K562 treated with DMSO at 1 percent for 48 hours (cell line): ENCODE data around the gene PIGW. TPM values are rescaled to one million over a fixed set of nuclear protein-coding genes. Genes with fewer than 3 reads are reported as not detected.

Source experiments
- total RNA-seq: library from RNA; unstranded; fragments of 300-600 nt; gene quantifications from 2 replicates; pipeline ENCODE4 v1.2.3, GENCODE V29; 2022; ENCODE audit warnings: low replicate concordance; ENCODE audit errors: extremely low read depth

PIGW gene, protein sequence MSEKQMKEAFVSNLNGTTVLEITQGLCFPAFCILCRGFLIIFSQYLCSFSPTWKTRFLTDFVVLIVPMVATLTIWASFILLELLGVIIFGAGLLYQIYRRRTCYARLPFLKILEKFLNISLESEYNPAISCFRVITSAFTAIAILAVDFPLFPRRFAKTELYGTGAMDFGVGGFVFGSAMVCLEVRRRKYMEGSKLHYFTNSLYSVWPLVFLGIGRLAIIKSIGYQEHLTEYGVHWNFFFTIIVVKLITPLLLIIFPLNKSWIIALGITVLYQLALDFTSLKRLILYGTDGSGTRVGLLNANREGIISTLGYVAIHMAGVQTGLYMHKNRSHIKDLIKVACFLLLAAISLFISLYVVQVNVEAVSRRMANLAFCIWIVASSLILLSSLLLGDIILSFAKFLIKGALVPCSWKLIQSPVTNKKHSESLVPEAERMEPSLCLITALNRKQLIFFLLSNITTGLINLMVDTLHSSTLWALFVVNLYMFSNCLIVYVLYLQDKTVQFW
- not detected in 2 replicates for total RNA-seq

DNA sequence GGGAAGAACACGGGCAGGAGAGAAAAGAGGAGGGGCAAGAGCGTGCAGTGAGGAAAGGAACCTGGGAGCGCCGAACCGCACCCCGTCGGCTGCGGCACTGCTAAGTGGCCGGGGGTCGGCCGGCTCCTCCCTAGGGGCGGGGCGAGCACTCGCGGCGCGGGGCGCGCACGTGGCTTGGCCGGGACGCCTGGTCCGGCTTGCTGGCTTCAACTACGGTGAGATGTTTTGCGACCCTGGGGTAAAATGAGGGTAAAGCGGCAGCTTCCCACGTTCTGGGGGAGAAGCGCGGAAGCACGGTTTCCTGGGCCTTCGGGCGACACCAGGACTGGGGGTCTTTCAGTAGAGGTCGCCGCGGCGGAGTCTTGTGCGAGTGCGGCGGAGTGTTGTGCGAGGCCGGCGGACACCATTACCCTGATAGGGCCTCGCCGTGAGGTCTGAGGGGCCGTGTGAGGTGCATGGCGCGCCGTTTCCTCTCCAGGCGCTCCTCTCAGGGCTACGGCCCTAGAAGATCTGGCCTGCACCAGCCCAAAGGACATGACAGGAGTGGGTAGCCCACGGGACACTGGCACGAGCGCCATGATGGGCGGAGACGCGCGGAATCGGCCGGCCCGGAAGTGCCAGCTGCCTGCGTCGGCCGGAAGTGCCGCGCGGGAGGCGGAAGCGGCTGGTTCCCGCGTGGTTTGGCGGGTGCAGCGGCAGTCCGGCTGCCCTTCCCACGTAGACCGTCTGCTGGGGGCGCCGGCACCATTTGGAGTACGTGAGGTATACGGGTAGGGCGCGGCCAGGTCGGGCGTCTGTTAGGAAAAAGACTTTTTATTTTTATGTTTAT lies at the start of gene PIGW, which contains the start of gene MYO19:
PIGW (plus strand) TSS at position 148 of the 829 bp plus-strand sequence. CDS start 2,115 bp downstream, outside the sequence.
MYO19 (minus strand) TSS at position 29 of the 829 bp plus-strand sequence. CDS start 2,330 bp downstream, outside the sequence.

DNA sequence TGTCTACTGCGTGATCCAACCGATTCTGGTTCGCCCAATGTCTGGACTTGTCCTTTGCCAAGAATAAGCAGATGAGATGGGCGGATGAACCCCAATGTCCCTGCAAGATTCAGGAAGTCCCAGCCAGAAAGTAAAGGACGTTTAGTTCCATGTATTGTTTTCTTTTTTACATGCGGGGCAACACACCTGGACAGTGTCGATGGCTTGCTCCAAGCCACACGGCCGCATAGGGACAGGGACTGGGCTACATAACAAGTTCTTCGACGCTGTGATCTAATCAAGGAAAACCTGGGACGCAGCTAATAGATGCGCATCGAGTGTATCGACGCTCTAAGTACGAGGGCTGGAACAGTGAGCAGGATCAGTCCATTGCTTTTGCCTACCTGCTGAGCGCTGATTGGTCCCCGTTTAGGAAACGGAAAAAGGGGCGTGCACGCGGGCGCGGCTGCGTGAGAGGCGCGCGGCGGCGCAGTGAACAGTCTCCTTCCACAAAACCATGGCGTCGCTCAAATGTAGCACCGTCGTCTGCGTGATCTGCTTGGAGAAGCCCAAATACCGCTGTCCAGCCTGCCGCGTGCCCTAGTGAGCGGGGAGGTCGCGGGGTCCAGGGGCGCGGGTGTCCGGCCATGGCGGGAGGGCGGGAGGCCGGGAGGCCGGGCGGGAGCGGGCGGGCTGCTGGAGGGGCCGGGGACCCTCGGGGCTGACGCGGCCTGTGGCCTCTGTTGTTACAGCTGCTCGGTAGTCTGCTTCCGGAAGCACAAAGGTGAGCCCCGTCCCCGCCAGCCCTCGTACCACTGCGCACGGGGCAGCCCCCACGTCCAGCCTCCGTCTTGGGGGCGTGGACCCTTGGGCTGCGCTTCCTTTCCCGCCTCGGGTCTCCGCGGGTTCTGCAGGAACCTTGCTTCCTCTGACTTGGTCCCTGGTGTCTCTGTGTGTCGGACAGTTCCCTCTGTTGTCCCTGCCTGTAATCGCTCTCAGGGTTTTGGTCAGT lies 48.3 kb upstream of the PIGW start, which contains the start of gene ZNHIT3:
ZNHIT3 (plus strand) TSS at position 478 of the 991 bp plus-strand sequence; CDS start at position 497, 19 bp downstream.

DNA sequence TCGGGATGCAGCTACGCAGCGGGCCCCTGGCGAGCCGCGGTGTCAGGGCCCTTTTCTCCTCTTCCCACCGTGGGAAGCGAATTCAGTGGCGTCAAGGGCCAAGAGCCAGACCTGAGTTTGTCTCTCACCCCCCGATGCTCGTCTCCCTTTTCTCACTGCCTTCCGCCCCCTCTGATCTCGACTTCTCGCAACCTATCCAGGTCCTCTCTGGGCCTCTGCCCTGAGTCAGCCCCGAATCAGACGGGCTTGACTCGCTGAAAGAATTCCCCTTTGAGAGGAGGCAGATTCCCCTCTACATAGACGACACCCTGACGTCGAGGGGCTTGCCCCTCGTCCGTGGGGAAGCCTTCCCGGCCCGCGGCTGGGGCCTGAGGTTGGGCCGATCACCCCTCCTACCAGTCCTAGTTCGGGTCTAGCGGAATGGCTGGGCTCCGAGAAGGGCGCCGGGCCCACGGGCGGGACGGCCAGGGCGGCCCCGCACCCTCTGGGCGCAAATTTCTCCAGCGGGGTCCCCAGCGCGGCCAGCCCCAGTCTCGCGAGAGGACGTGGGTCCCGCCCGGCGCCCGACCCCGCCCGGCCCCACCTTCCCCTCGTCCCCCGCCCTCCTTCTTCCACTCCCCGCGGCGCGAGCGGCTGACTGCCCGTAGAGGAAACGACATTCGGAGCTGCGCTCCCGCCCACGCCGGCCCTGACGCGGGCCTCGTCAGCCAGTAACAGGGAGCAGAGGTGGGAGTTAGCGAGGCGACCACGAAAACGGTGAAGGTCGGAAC lies 9.7 kb downstream of the PIGW start, which contains the start of gene GGNBP2:
GGNBP2 (plus strand) TSS at position 613 of the 770 bp plus-strand sequence. CDS start 806 bp downstream, outside the sequence.

Other genes with a start within 250 kb of the PIGW start
- gene TBC1D3G, start 211.1 kb upstream of the PIGW start, total RNA-seq, result not detected in 2 replicates
- not detected in 2 replicates for gene TBC1D3H, start 146.6 kb upstream of the PIGW start, total RNA-seq
- not detected in 2 replicates for gene ZNHIT3, start 48.3 kb upstream of the PIGW start, total RNA-seq
- not detected in 2 replicates for gene MYO19, start 119 bp upstream of the PIGW start, total RNA-seq
- gene GGNBP2, start 9.9 kb downstream of the PIGW start, total RNA-seq, result not detected in 2 replicates
- gene DHRS11, start 56.9 kb downstream of the PIGW start, total RNA-seq, result not detected in 2 replicates
- not detected in 2 replicates for gene MRM1, start 66.6 kb downstream of the PIGW start, total RNA-seq